ENCODE measurements around the gene NHSL2. TPM values are rescaled to one million over a fixed set of nuclear protein-coding genes. Genes with fewer than 3 reads are reported as not detected.

NHSL2 gene
- total and polyA plus RNA-seq, 7 experiments from 2014 or later = 0.18 to 17.0 (median 0.54) TPM

DNA sequence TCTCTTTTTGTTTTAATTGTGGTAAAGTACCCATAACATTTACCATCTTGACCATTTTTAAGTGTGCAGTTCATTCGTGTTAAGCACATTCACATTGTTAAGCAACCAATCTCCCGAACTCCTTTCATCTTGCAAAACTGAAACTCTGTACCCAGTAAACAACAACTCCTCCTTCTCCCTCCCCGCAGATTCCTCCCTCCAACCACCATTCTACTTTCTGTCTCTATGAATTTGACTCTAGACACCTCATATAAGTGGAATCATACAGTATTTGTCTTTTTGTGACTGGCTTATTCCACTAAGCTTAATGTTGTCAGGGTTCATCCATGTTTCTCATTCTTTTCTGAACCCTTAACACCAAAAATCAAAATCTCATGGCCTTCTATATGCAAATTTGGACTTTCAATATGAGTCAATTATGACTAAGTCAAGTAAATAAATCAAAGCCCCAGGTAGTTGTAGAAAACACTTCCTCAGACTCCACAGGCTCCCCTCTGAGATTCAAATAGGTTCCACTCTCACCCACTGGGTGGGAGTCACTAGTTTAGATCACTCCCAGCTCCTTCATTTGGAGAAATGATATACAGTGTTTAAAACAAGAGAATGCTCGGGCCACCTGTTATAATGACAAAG, 230.8 kb downstream of the NHSL2 start:
- Histone ChIP-seq H3K36me3 (ENCODE audit: control insufficient read depth in 2 of 3, insufficient read depth in 3 of 3, low read length in 3 of 3) (no peaks in the 10 kb centered on the region), H3K27ac (ENCODE audit: low read depth, low read length) (no peak overlapping the region), H3K9me3 (ENCODE audit: control insufficient read depth in 2 of 3, low read length in 3 of 3) (no peaks in the 10 kb centered on the region), H3K4me1 (ENCODE audit: control insufficient read depth in 2 of 2, insufficient read depth in 2 of 2, low read length in 2 of 2) (no peaks in the 10 kb centered on the region), H3K4me3 (ENCODE audit: low read length) (no peak overlapping the region), H3K27me3 (ENCODE audit: control insufficient read depth in 2 of 2, insufficient read depth in 2 of 2, low read length in 2 of 2) (no peaks in the 10 kb centered on the region)
- DNase-seq (no peak), ATAC-seq (no peak)
- ChIA-PET CTCF (no interaction called here), POLR2A (no interaction called here)
- H3K4me1 Mint-ChIP-seq = peaks cover 9 to 26% (median 18%) of the 10 kb centered on the region in 7 donors
- intact Hi-C loops (cut with micrococcal nuclease) = loop anchor here in 1 of 2 donors (2.0 kb wide), 1 partner anchor 39 kb away; the partner anchor contains the start of gene PIN4
- peaks cover 0 to 33% (median 0%) of the 10 kb centered on the region in 5 donors for H3K27me3 Mint-ChIP-seq
- H3K27ac Mint-ChIP-seq = peak overlapping the region in 3 of 9 donors; percentile 23 to 79 (median 34)
- H3K4me3 Mint-ChIP-seq = peak overlapping the region in 2 of 10 donors; percentile 57 to 77
- H3K36me3 Mint-ChIP-seq = peaks cover 0 to 1% (median 0%) of the 10 kb centered on the region in 5 donors
- H3K9me3 Mint-ChIP-seq = no peaks in the 10 kb centered on the region

DNA sequence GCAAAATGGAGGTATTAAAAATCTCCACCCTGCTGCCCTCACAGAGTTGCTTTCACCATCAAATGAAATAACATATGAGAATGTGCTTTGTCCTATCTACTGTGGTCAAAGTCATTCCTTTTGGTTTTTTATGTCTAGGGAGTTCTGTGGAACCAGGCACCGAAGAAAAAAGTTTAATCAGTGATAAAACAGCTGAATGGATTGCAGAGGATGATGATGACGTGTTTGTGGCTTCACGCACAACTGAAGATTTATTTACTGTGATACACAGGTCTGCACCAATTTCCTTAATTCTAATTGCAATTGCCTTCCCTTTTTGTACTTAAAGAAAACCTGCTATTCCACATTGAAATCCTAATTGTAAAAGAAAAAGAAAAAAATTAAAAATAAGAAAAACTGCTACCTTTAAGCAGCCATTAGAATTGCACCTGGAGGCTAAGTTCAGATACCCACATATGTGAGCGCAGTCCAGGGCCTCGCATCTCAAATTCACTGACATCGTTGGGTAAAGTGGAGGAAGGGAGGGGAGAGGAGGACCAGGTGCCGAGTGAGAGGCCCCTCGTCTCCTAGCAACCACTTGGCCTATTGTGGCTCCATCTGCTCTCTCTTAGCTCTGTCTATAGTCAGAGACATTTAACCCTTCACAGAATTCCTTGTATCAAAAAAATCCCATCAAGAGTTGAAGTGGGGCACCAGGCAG, 231.6 kb downstream of the NHSL2 start:
- Mint-ChIP-seq H3K9me3 (no peaks in the 10 kb centered on the region), H3K4me1 (peaks cover 9 to 26% (median 18%) of the 10 kb centered on the region in 7 donors), H3K36me3 (peaks cover 0 to 1% (median 0%) of the 10 kb centered on the region in 5 donors), H3K27me3 (peaks cover 0 to 40% (median 0%) of the 10 kb centered on the region in 5 donors), H3K27ac (no peak overlapping the region), H3K4me3 (no peak overlapping the region)
- Histone ChIP-seq H3K4me3 (ENCODE audit: low read length) (no peak overlapping the region), H3K36me3 (ENCODE audit: control insufficient read depth in 2 of 3, insufficient read depth in 3 of 3, low read length in 3 of 3) (no peaks in the 10 kb centered on the region), H3K4me1 (ENCODE audit: control insufficient read depth in 2 of 2, insufficient read depth in 2 of 2, low read length in 2 of 2) (no peaks in the 10 kb centered on the region), H3K9me3 (ENCODE audit: control insufficient read depth in 2 of 3, low read length in 3 of 3) (no peaks in the 10 kb centered on the region), H3K27ac (ENCODE audit: low read depth, low read length) (no peak overlapping the region), H3K27me3 (ENCODE audit: control insufficient read depth in 2 of 2, insufficient read depth in 2 of 2, low read length in 2 of 2) (no peaks in the 10 kb centered on the region)
- ChIA-PET POLR2A (no interaction called here), CTCF (no interaction called here)
- no peak for DNase-seq
- no peak for ATAC-seq
- intact Hi-C loops (cut with micrococcal nuclease) = no loop called here

DNA sequence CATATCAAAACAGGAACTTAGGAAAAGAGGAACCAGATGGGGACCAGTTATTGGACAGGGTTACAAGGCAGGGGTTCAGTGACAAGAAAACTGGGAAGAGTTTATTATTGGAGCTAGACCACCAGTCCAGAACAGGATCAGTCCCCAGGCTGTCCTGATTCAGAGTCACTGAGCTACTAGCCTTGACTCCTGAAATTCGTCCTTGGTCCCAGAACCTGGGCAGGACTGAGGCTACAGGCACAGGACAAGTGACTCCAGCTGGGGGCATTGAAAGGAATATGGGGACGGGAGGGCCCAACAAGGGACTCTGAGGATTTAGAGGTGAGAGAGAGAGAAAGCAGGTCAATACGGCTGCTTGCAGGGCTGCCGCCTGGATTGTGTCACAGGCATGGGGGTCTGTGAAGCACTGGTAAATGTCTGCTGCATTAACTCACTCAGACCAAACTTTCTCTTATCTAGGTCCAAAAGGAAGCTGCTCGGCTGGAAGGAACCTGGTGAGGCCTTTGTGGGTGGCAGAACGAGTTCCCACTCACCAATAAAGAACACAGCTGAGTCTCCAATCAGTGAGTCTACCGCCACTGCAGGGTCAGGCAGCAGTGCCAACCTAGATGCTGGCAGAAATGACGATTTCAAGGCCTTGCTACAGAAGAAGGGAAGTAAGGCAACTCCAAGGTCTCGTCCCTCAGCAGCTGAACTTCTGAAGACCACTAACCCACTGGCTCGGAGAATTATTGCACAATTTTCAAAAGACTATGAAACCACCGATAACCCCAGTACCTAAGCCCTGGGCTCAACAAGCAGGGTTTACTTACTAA, 232.4 kb downstream of the NHSL2 start:
- Mint-ChIP-seq H3K27me3 (peaks cover 0 to 48% (median 0%) of the 10 kb centered on the region in 5 donors), H3K36me3 (peaks cover 0 to 1% (median 0%) of the 10 kb centered on the region in 5 donors), H3K4me1 (peaks cover 9 to 26% (median 18%) of the 10 kb centered on the region in 7 donors), H3K27ac (no peak overlapping the region), H3K4me3 (no peak overlapping the region), H3K9me3 (no peaks in the 10 kb centered on the region)
- H3K36me3 ChIP-seq (ENCODE audit: control insufficient read depth in 2 of 3, insufficient read depth in 3 of 3, low read length in 3 of 3) = no peaks in the 10 kb centered on the region
- H3K27me3 ChIP-seq (ENCODE audit: control insufficient read depth in 2 of 2, insufficient read depth in 2 of 2, low read length in 2 of 2) = no peaks in the 10 kb centered on the region
- H3K4me3 ChIP-seq (ENCODE audit: low read length) = no peak overlapping the region
- ChIA-PET CTCF (no interaction called here), POLR2A (no interaction called here)
- intact Hi-C loops (cut with micrococcal nuclease) = no loop called here
- H3K4me1 ChIP-seq (ENCODE audit: control insufficient read depth in 2 of 2, insufficient read depth in 2 of 2, low read length in 2 of 2) = no peaks in the 10 kb centered on the region
- DNase-seq (no peak), ATAC-seq (no peak)
- H3K27ac ChIP-seq (ENCODE audit: low read depth, low read length) = no peak overlapping the region
- no peaks in the 10 kb centered on the region for H3K9me3 ChIP-seq (ENCODE audit: control insufficient read depth in 2 of 3, low read length in 3 of 3)

DNA sequence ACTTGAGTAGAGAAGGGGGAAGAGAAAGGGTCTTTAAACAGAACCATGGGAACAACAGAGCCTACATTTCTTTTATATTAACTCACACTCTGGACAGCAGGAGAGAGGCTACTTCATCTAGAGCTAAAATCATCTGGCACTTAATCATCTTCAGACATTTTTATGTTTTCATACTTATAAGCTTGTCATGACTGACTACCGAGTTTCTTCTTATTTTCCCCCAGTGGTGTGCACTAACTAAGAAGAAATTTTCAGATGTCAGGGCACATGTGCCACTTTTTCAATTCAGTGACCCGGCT, 232.9 kb downstream of the NHSL2 start:
- H3K27me3 ChIP-seq (ENCODE audit: control insufficient read depth in 2 of 2, insufficient read depth in 2 of 2, low read length in 2 of 2) = no peaks in the 10 kb centered on the region
- H3K4me1 ChIP-seq (ENCODE audit: control insufficient read depth in 2 of 2, insufficient read depth in 2 of 2, low read length in 2 of 2) = no peaks in the 10 kb centered on the region
- DNase-seq = no peak
- H3K27ac Mint-ChIP-seq = no peak overlapping the region
- POLR2A ChIA-PET = no interaction called here
- no peaks in the 10 kb centered on the region for H3K36me3 ChIP-seq (ENCODE audit: control insufficient read depth in 2 of 3, insufficient read depth in 3 of 3, low read length in 3 of 3)
- H3K27me3 Mint-ChIP-seq = peaks cover 0 to 51% (median 0%) of the 10 kb centered on the region in 5 donors
- H3K36me3 Mint-ChIP-seq = peaks cover 0 to 1% (median 0%) of the 10 kb centered on the region in 5 donors
- no peak for ATAC-seq
- no peaks in the 10 kb centered on the region for H3K9me3 ChIP-seq (ENCODE audit: control insufficient read depth in 2 of 3, low read length in 3 of 3)
- H3K27ac ChIP-seq (ENCODE audit: low read depth, low read length) = no peak overlapping the region
- peaks cover 9 to 26% (median 18%) of the 10 kb centered on the region in 7 donors for H3K4me1 Mint-ChIP-seq
- CTCF ChIA-PET = no interaction called here
- H3K4me3 ChIP-seq (ENCODE audit: low read length) = no peak overlapping the region
- intact Hi-C loops (cut with micrococcal nuclease) = no loop called here
- H3K9me3 Mint-ChIP-seq = no peaks in the 10 kb centered on the region
- no peak overlapping the region for H3K4me3 Mint-ChIP-seq

DNA sequence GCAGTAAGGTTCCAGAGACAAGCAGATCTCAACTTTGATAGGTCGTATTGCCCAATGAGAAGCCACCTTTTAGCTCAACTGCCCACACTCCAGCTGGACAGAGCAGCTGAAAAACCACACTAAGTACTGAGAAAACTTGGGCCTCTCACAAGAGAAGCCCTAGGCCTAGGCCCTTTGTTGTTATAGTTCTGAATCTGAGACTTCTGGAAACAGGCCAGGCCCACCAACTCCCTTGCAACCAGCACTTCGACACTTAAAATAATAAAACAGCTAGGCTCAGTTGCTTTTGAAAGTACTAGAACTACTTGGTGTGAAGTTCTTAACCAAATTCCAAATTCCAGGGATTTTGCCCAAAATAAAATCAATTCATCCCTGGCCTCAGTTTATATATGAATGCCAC, 234.5 kb downstream of the NHSL2 start:
- no peaks in the 10 kb centered on the region for H3K9me3 Mint-ChIP-seq
- no peak overlapping the region for H3K4me3 ChIP-seq (ENCODE audit: low read length)
- H3K4me3 Mint-ChIP-seq = no peak overlapping the region
- intact Hi-C loops (cut with micrococcal nuclease) = no loop called here
- H3K9me3 ChIP-seq (ENCODE audit: control insufficient read depth in 2 of 3, low read length in 3 of 3) = no peaks in the 10 kb centered on the region
- ChIA-PET CTCF (no interaction called here), POLR2A (no interaction called here)
- H3K4me1 Mint-ChIP-seq = peaks cover 9 to 26% (median 18%) of the 10 kb centered on the region in 7 donors
- H3K36me3 ChIP-seq (ENCODE audit: control insufficient read depth in 2 of 3, insufficient read depth in 3 of 3, low read length in 3 of 3) = no peaks in the 10 kb centered on the region
- DNase-seq (no peak), ATAC-seq (no peak)
- no peaks in the 10 kb centered on the region for H3K27me3 ChIP-seq (ENCODE audit: control insufficient read depth in 2 of 2, insufficient read depth in 2 of 2, low read length in 2 of 2)
- peaks cover 0 to 1% (median 0%) of the 10 kb centered on the region in 5 donors for H3K36me3 Mint-ChIP-seq
- H3K27me3 Mint-ChIP-seq = peaks cover 0 to 46% (median 0%) of the 10 kb centered on the region in 5 donors
- peak overlapping the region in 1 of 9 donors; percentile 47 for H3K27ac Mint-ChIP-seq
- H3K27ac ChIP-seq (ENCODE audit: low read depth, low read length) = no peak overlapping the region
- no peaks in the 10 kb centered on the region for H3K4me1 ChIP-seq (ENCODE audit: control insufficient read depth in 2 of 2, insufficient read depth in 2 of 2, low read length in 2 of 2)

DNA sequence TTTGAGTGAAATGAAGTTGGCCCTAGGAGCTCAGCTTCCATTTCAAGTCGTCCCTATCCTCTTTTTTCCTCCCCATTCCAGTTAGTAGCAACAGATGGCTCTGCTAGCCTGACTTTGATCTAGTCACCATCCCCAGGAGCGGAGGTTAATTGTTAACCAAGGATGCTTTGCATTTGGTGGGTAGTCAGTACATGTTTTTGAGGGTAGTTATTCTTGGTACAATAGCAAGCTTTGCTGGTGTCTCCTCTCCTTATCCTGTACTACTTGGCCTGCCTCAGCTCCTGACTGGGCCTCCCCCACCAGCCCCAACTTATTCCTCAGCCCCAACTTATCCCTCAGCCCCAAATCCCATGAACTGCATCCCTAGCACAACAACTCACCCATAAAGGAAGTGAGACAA, 235.9 kb downstream of the NHSL2 start:
- H3K4me1 ChIP-seq (ENCODE audit: control insufficient read depth in 2 of 2, insufficient read depth in 2 of 2, low read length in 2 of 2) = no peaks in the 10 kb centered on the region
- H3K4me3 ChIP-seq (ENCODE audit: low read length) = no peak overlapping the region
- DNase-seq (no peak), ATAC-seq (no peak)
- no peaks in the 10 kb centered on the region for H3K36me3 Mint-ChIP-seq
- POLR2A ChIA-PET = no interaction called here
- no peak overlapping the region for H3K27ac ChIP-seq (ENCODE audit: low read depth, low read length)
- CTCF ChIA-PET = no interaction called here
- no peaks in the 10 kb centered on the region for H3K36me3 ChIP-seq (ENCODE audit: control insufficient read depth in 2 of 3, insufficient read depth in 3 of 3, low read length in 3 of 3)
- H3K27me3 Mint-ChIP-seq = peaks cover 0 to 46% (median 0%) of the 10 kb centered on the region in 5 donors
- no peak overlapping the region for H3K27ac Mint-ChIP-seq
- no peaks in the 10 kb centered on the region for H3K27me3 ChIP-seq (ENCODE audit: control insufficient read depth in 2 of 2, insufficient read depth in 2 of 2, low read length in 2 of 2)
- peaks cover 3 to 19% (median 13%) of the 10 kb centered on the region in 7 donors for H3K4me1 Mint-ChIP-seq
- intact Hi-C loops (cut with micrococcal nuclease) = no loop called here
- no peak overlapping the region for H3K4me3 Mint-ChIP-seq
- H3K9me3 Mint-ChIP-seq = no peaks in the 10 kb centered on the region
- no peaks in the 10 kb centered on the region for H3K9me3 ChIP-seq (ENCODE audit: control insufficient read depth in 2 of 3, low read length in 3 of 3)
